ENCODE results near the gene ARMH1. TPM values are rescaled to one million over a fixed set of nuclear protein-coding genes. Genes with fewer than 3 reads are reported as not detected.

ARMH1 gene
- total RNA-seq, 1 donor from 2014 or later: 0.78 TPM

DNA sequence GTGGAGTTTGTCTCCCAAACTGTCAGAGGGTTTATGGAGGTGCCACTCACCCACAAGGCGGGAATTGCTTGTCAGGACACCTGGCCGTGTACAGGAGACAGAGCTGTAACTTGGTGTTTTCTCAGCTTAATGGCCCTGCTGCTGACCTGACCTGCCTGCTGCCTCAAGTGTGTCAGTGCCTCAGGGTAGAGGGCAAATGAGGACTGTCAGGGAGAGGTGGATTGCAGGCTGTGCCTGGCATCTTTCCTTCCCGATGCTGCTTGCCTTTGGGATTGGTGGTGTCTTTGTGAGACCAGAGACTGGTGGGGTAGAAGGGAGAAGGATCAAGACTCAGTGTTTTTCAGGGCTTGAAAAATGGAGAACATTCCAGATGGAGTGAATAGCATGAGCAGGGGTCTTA lies 31.6 kb upstream of the ARMH1 start:
- no peak for ATAC-seq
- intact Hi-C loops (cut with DNase I): no loop called here

DNA sequence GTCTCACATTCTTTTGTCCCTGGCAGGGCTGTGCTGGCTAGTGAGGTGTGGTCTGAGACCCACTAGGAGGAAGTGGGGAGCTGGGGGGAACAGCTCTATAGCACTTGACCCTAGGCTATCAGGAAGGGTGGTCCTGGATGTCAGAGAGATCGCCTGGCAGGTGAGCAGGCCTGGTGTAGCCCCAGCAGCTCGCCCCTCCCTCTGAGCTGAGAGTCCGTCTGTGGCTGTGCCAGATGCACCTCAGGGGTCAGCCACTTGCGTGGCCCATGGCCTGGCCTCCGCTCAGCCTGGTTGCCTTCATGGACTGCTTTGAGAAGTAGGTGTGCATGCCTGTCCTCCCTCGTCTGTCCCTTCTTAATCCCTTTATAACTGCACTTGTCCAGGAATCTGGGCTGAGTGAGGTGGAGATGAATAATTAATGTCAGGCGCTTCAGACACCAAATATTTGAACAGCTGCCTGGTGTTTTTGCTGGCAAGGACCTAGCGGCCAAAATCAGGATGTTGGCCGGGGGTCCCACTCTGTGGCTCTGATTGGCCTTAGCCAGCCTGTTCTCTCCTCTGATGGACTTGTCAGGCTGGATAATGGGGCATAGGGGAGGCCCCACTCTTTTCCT lies 30.7 kb upstream of the ARMH1 start:
- intact Hi-C loops (cut with DNase I): no loop called here
- DNase-seq (ENCODE audit: missing footprints): no peak
- ATAC-seq: no peak

More for the DNA sequence above, 31.6 kb upstream of the ARMH1 start:
- DNase-seq (ENCODE audit: missing footprints): no peak

DNA sequence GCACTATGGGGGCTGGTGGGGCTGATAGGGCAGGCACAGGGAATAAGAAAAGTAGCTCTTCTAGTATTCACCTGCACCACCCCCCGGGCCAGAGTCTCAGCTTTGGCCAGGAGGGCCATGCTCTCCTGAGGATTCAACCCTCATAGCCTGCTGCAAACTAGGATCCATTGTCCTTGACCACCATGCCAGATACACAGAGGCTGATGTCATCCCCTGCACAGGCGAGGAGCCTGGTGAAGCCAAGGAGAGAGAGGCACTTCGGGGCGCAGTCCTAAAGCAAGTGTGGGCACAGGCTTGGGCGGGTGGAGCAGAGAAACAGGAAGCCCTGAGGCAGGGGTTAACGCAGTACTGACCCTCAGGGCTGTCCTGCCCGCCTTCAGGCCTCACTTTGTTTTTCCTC lies 29.7 kb upstream of the ARMH1 start:
- ATAC-seq (no peak), DNase-seq (ENCODE audit: missing footprints) (no peak)
- intact Hi-C loops (cut with DNase I): no loop called here

DNA sequence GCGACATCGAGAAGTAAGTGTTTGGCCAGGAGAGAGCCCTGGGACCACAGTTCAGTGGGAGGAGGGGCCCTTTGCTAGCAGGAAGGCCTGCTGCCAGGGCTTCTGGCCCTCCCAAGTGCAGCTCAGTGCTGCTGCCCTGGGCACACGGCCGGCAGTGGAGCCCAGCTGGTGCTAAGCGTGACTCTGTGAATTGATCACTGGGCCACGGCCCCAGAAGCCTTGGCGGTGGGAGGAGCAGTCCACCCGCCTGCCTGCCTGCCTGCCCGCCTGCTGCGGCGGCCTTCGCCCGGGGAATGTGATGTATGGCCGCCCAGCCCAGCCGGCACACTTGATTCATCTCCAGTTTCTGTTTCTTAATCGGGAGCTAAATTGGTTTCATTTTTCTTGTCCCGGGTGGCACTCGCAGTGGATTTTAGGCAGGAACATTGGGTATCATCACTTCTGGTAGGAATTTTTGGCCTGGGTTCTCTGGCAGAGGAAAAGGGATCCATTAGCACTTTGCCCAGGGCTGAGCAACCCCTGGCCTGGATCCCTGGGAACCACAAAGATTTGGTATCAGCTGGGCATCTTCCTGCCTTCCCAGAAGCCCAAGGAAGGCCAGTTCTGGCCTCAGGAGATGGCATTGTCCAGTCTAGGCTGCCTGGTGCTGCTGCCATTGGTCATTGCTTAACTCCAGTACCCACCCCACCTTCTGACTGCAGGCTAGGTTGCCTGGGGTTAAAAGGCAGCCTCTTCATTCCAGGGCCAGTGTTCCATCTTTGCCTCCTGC lies 28.9 kb upstream of the ARMH1 start:
- intact Hi-C loops (cut with DNase I): no loop called here

DNA sequence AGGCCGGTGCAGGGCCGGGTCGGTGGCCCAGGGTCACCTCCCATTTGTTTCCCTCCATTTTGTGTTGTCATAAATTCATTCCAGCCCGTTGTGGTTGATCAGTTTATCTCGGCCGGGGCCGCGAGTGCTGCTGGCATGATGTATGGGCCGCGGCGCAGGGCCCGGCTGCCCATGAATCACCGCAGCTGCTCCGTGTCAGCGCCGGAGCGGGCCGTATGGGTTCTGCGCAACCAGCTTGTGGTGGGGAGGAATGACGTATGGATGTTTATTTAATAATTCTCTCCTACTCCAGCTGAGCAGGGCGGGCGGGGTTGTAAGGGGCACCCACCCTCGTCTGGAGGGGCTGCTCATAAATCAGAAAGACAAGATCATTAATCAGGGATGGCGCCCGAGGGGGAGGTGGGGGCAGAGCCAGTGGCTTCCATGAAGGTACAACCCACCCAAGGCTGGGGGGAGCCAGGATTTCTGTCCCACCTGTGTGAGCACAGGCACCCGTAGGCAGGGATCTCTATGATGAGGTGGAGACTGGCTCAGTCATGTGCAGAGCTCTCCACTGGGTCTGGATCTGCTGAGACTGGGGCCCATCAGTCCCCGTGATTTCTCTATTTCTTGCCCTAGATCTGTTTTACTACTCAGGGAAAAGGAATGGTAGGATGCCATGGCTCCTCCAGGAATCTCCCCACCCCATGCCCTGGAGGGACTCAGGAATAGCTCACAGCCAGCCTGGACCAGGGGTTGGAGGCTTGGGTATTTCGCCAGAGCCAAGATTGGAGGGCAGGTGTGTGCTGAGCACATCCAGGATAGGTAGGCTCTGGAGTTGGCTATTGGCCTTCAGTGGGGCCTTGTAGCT lies 28.0 kb upstream of the ARMH1 start:
- DNase-seq (ENCODE audit: missing footprints): no peak
- intact Hi-C loops (cut with DNase I): no loop called here
- no peak for ATAC-seq

More for the DNA sequence above, 28.9 kb upstream of the ARMH1 start:
- ATAC-seq: peak; percentile 78
- no peak for DNase-seq (ENCODE audit: missing footprints)

- intact Hi-C loops (cut with DNase I): no loop called here
- DNase-seq (ENCODE audit: missing footprints): no peak
- no peak for ATAC-seq
These were observed 26.6 kb upstream of the ARMH1 start for GRCh38 chr1:44647896-44648295.

GRCh38 chr1:44648529-44649250 lies 25.8 kb upstream of the ARMH1 start:
- no peak for DNase-seq (ENCODE audit: missing footprints)

DNA sequence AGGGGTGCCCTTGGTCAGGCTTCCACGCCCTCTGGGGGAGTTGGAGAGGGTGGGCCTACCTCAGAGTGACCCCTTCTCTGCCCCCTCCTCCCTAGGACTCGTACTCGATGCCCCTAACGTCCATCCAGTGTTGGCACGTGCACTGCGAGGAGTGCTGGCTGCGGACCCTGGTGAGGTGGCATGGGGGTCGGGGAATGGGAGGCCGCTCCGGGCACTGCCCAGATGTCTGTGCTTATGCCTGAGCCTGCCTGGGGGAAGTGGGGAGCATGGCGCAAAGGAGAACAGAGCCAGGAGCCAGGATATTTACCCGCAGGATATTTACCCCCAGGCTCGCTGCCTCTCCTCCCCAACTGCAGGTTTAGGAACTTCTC lies 24.7 kb upstream of the ARMH1 start:
- DNase-seq (ENCODE audit: missing footprints) (no peak), ATAC-seq (no peak)
- intact Hi-C loops (cut with DNase I): loop anchor here (10.0 kb wide), 1 partner anchor 435 kb away; the partner anchor contains the start of gene DMAP1

More at GRCh38 chr1:44648529-44649250, 25.8 kb upstream of the ARMH1 start:
- intact Hi-C loops (cut with DNase I): no loop called here
- ATAC-seq: no peak

- intact Hi-C loops (cut with DNase I): loop anchor here (10.0 kb wide), 1 partner anchor 435 kb away; the partner anchor contains the start of gene DMAP1
- DNase-seq (ENCODE audit: missing footprints) (peak; percentile 78), ATAC-seq (peak; percentile 80)
These were observed 24.2 kb upstream of the ARMH1 start for GRCh38 chr1:44650159-44650831.

GRCh38 chr1:44651069-44651468 lies 23.4 kb upstream of the ARMH1 start:
- no peak for ATAC-seq
- DNase-seq (ENCODE audit: missing footprints): no peak
- intact Hi-C loops (cut with DNase I): loop anchor here (10.0 kb wide), 1 partner anchor 436 kb away; the partner anchor contains the start of gene DMAP1

DNA sequence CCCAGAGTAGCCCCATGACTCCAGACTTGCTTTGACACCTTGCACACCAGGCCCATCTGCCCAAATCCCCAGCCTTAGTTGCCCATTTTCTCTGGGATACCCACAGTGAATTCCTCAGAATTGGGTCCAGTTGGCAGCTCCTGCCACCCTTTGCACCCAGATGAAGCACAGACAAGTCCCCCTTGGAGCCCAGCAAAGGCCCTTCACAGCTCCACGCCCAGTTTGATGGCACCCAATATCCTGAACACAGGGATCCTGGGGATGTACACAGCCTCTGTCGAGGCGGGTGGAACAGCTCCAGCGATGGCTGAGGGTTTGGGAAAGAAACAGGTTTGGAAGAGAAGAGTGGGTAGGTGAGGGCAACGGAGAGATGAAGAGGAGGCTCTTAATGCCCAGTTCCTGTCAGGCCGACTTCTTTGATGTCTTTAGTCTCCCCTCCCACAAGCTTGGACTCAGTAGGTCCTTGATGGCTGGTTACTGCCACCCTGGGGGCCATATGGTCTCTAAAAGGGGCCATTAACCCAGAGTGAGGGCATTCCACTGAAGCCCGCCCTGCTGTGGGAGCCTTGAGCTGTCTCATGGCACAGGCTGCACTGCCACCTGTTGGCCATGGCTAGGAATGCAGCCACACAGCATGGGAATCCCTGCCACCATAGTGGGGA lies 21.9 kb upstream of the ARMH1 start:
- peak; percentile 79 for ATAC-seq
- DNase-seq (ENCODE audit: missing footprints): peak; percentile 84
- intact Hi-C loops (cut with DNase I): loop anchor here (1.0 to 10.0 kb wide), 2 partner anchors 43 to 438 kb away; partner anchors contain the start of gene DMAP1

- no peak for DNase-seq (ENCODE audit: missing footprints)
- no peak for ATAC-seq
- intact Hi-C loops (cut with DNase I): loop anchor here (1.0 to 10.0 kb wide), 2 partner anchors 44 to 439 kb away; partner anchors contain the start of gene DMAP1
These were observed 21.2 kb upstream of the ARMH1 start for GRCh38 chr1:44653107-44653964.

DNA sequence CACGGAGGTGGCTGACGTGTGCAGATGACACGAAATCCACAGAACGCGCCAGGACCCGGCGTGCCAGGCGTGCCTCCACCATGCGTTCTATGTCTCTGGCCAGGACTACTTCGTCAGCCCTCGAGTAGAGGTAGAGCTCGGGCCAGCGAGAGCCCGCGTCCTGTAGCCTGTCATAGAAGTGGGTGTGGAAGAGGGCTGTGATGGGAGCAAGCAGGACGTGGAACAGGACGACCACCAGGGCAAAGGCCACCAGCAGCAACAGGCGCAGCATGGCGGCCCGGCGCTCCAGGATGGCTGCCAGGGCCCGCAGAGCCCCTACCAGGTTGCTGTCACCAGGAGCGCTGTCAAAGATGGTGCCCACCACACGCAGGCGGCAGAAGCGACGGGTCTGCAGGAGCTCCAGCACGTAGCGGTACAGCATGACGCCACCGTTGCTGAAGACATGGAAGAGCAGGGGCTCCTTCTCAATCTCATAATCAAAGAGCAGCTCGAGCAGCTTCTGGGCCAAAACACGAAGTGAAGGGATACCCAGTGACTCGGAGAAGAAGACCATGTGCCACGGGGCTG lies 19.8 kb upstream of the ARMH1 start:
- intact Hi-C loops (cut with DNase I): loop anchor here (10.0 kb wide), 1 partner anchor 440 kb away; the partner anchor contains the start of gene DMAP1
- DNase-seq (ENCODE audit: missing footprints) (no peak), ATAC-seq (no peak)

DNA sequence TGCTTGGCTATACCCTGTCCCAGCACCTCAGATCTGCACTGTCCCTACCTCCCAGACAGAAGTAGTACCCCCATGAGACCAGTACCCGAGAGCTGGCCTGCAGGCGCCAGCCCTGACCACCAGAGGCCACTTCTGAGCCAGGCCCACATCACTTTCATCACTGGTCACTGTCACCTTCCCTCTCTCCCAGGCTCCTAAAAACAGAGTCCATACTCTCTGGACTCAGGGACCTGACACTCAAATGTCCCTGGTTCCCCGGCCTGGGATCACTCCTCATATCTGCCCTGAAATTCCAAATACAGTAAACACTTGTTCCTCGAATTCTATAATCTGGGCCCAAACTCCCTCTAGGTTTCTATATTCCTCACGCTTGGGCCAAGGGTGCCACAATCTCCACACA lies 18.9 kb upstream of the ARMH1 start:
- DNase-seq (ENCODE audit: missing footprints): no peak
- intact Hi-C loops (cut with DNase I): loop anchor here (10.0 kb wide), 1 partner anchor 441 kb away; the partner anchor contains the start of gene DMAP1
- no peak for ATAC-seq

GRCh38 chr1:44659566-44659965 lies 14.9 kb upstream of the ARMH1 start:
- DNase-seq (ENCODE audit: missing footprints) (no peak), ATAC-seq (no peak)
- intact Hi-C loops (cut with DNase I): loop anchor here (10.0 kb wide), 1 partner anchor 445 kb away; the partner anchor contains the start of gene DMAP1

GRCh38 chr1:44660176-44660575 lies 14.3 kb upstream of the ARMH1 start:
- intact Hi-C loops (cut with DNase I): no loop called here
- peak; percentile 86 for DNase-seq (ENCODE audit: missing footprints)
- peak; percentile 87 for ATAC-seq

Data from Right ventricle myocardium inferior (tissue), 1 donor.